K562 (cell line): ENCODE results near the gene OR2B2. TPM values are rescaled to one million over a fixed set of nuclear protein-coding genes. Genes with fewer than 3 reads are reported as not detected.

Source experiments
- FUS ChIP-seq: fragments of 200-400 bp; formaldehyde crosslinking; optimal IDR thresholded peaks from 2 replicates; pipeline ENCODE3; 2017; ENCODE audit warnings: low read depth, low read length
- GTF2A2 ChIP-seq: IDR thresholded peaks from 2 replicates; pipeline ENCODE4 v1.6.1; 2016; ENCODE audit warnings: mild to moderate bottlenecking, missing genetic modification characterization, missing compliant biosample characterization
- HNRNPL ChIP-seq: fragments of 200-400 bp; formaldehyde crosslinking; IDR thresholded peaks from 2 replicates; pipeline ENCODE4 v1.6.1; 2017; ENCODE audit warnings: low read depth, mild to moderate bottlenecking, low read length
- IRF1 ChIP-seq: sonication (generic); formaldehyde crosslinking; IDR thresholded peaks from 2 replicates; pipeline ENCODE4 v1.8.0; 2022; ENCODE audit warnings: missing genetic modification reagents, mild to moderate bottlenecking, borderline replicate concordance
- NRF1 ChIP-seq, 2 experiments: fragments of 450-650 bp; IDR thresholded peaks in 1 of 2; conservative IDR thresholded peaks in 1 of 2; 2 replicates each; pipeline ENCODE4 v1.6.1; 2014; ENCODE audit warnings: mild to moderate bottlenecking in 2 of 2
- POLR2AphosphoS2 ChIP-seq: IDR thresholded peaks from 2 replicates; pipeline ENCODE4 v1.6.1; 2012; ENCODE audit warnings: low read length, improper control_type of control experiment
- POLR2B ChIP-seq: fragments of 450-650 bp; IDR thresholded peaks from 2 replicates; pipeline ENCODE4 v1.6.1; 2018; ENCODE audit warnings: low read depth; ENCODE audit not compliant: partially characterized antibody
- POLR2H ChIP-seq: IDR thresholded peaks from 2 replicates; pipeline ENCODE4 v1.6.1; 2016; ENCODE audit warnings: missing genetic modification characterization, low read depth, mild to moderate bottlenecking, control low read depth, missing compliant biosample characterization, moderate library complexity
- SIN3A ChIP-seq, 2 experiments: fragments of 150-350 bp in 1 of 2; IDR thresholded peaks; 2 replicates each; pipeline ENCODE4 v1.6.1; 2011 to 2016; ENCODE audit warnings: borderline replicate concordance in 2 of 2, low read depth in 2 of 2, low read length in 2 of 2, mild to moderate bottlenecking in 2 of 2, moderate library complexity in 2 of 2; ENCODE audit not compliant: control insufficient read depth in 1 of 2
- SMAD1 ChIP-seq: fragments of 150-350 bp; IDR thresholded peaks from 2 replicates; pipeline ENCODE4 v1.6.1; 2014; ENCODE audit warnings: low read length, low read depth; ENCODE audit not compliant: partially characterized antibody
- SMARCA4 ChIP-seq: fragments of 450-650 bp; IDR thresholded peaks from 2 replicates; pipeline ENCODE4 v1.6.1; 2016
- ZNF431 ChIP-seq: sonication (generic); formaldehyde crosslinking; IDR thresholded peaks from 2 replicates; pipeline ENCODE4 v1.8.0; 2022; ENCODE audit warnings: mild to moderate bottlenecking, missing genetic modification reagents
- ZZZ3 ChIP-seq: fragments of 450-650 bp; IDR thresholded peaks from 2 replicates; pipeline ENCODE4 v1.6.1; 2016; ENCODE audit warnings: antibody characterized with exemption, mild to moderate bottlenecking, moderate library complexity
- polyA plus RNA-seq, 8 experiments: library from polyadenylated mRNA; depleted of rRNA in 4 of 8; stranded (reverse) in 5 of 8; unstranded in 3 of 8; fragments of >200 nt; fragmentation: Nextera tagmentation in 2 of 8; fragmentation: Illumina TruSeq in 1 of 8; extraction: Ambion mirVana in 2 of 8; extraction: Trizol in 1 of 8; gene quantifications; 2 replicates each; pipeline versions ENCODE4 v1.2.1 to v1.2.3, GENCODE V29; 2011 to 2014; ENCODE audit warnings: inconsistent platforms in 1 of 8, missing spikeins in 1 of 8
- total RNA-seq, 7 experiments: library from RNA; depleted of rRNA in 6 of 7; stranded (reverse); fragments of >200 nt in 6 of 7; fragmentation: Illumina TruSeq in 2 of 7; extraction: Trizol in 2 of 7; gene quantifications; 2 replicates each; pipeline versions ENCODE4 v1.2.1 to v1.2.3, GENCODE V29; 2011 to 2021; ENCODE audit warnings: low replicate concordance in 1 of 7
- TF ChIP-seq, protein P1 (sequence below): fragments of 250-450 bp; sonication (Bioruptor Pico); IDR thresholded peaks from 2 replicates; pipeline ENCODE4 v1.4.0; 2020
- TF ChIP-seq, protein P2 (sequence below): sonication (generic); formaldehyde crosslinking; IDR thresholded peaks from 2 replicates; pipeline ENCODE4 v1.8.1; 2023; ENCODE audit warnings: missing genetic modification reagents, mild to moderate bottlenecking, borderline replicate concordance

OR2B2 gene
- total and polyA plus RNA-seq, 9 of the 15 experiments (the other 6 are each of a cell fraction or from before 2014, with no cell fraction given) = 0.24 TPM; not detected in 8

- peak in 1 of 2 experiments; percentile 94 for TF ChIP-seq SIN3A (IDR thresholded peaks at IDR 0.05; ENCODE audit: borderline replicate concordance in 2 of 2, control insufficient read depth in 1 of 2, low read depth in 2 of 2, low read length in 2 of 2)
- TF ChIP-seq NRF1 (conservative IDR thresholded peaks at IDR 0.05 in 1 of 2, IDR thresholded peaks at IDR 0.05 in 1 of 2) = peak; percentile 89 to 91
- TF ChIP-seq POLR2B = peak; percentile 100
- no peak for TF ChIP-seq ZZZ3
- TF ChIP-seq, protein P1, sequence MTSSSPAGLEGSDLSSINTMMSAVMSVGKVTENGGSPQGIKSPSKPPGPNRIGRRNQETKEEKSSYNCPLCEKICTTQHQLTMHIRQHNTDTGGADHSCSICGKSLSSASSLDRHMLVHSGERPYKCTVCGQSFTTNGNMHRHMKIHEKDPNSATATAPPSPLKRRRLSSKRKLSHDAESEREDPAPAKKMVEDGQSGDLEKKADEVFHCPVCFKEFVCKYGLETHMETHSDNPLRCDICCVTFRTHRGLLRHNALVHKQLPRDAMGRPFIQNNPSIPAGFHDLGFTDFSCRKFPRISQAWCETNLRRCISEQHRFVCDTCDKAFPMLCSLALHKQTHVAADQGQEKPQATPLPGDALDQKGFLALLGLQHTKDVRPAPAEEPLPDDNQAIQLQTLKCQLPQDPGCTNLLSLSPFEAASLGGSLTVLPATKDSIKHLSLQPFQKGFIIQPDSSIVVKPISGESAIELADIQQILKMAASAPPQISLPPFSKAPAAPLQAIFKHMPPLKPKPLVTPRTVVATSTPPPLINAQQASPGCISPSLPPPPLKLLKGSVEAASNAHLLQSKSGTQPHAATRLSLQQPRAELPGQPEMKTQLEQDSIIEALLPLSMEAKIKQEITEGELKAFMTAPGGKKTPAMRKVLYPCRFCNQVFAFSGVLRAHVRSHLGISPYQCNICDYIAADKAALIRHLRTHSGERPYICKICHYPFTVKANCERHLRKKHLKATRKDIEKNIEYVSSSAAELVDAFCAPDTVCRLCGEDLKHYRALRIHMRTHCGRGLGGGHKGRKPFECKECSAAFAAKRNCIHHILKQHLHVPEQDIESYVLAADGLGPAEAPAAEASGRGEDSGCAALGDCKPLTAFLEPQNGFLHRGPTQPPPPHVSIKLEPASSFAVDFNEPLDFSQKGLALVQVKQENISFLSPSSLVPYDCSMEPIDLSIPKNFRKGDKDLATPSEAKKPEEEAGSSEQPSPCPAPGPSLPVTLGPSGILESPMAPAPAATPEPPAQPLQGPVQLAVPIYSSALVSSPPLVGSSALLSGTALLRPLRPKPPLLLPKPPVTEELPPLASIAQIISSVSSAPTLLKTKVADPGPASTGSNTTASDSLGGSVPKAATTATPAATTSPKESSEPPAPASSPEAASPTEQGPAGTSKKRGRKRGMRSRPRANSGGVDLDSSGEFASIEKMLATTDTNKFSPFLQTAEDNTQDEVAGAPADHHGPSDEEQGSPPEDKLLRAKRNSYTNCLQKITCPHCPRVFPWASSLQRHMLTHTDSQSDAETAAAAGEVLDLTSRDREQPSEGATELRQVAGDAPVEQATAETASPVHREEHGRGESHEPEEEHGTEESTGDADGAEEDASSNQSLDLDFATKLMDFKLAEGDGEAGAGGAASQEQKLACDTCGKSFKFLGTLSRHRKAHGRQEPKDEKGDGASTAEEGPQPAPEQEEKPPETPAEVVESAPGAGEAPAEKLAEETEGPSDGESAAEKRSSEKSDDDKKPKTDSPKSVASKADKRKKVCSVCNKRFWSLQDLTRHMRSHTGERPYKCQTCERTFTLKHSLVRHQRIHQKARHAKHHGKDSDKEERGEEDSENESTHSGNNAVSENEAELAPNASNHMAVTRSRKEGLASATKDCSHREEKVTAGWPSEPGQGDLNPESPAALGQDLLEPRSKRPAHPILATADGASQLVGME (CRISPR knock-in tag) = 0 out of 2 replicates have a peak, but pooled peaks have one; percentile 40
- TF ChIP-seq ZNF431 = peak; percentile 88
- no peak for TF ChIP-seq POLR2H (tag)
- peak; percentile 84 for TF ChIP-seq HNRNPL
- peak; percentile 98 for TF ChIP-seq POLR2AphosphoS2
- TF ChIP-seq SMARCA4 = no peak
- peak; percentile 62; the same call in 1 of the 2 replicates for TF ChIP-seq IRF1
- TF ChIP-seq, protein P2, sequence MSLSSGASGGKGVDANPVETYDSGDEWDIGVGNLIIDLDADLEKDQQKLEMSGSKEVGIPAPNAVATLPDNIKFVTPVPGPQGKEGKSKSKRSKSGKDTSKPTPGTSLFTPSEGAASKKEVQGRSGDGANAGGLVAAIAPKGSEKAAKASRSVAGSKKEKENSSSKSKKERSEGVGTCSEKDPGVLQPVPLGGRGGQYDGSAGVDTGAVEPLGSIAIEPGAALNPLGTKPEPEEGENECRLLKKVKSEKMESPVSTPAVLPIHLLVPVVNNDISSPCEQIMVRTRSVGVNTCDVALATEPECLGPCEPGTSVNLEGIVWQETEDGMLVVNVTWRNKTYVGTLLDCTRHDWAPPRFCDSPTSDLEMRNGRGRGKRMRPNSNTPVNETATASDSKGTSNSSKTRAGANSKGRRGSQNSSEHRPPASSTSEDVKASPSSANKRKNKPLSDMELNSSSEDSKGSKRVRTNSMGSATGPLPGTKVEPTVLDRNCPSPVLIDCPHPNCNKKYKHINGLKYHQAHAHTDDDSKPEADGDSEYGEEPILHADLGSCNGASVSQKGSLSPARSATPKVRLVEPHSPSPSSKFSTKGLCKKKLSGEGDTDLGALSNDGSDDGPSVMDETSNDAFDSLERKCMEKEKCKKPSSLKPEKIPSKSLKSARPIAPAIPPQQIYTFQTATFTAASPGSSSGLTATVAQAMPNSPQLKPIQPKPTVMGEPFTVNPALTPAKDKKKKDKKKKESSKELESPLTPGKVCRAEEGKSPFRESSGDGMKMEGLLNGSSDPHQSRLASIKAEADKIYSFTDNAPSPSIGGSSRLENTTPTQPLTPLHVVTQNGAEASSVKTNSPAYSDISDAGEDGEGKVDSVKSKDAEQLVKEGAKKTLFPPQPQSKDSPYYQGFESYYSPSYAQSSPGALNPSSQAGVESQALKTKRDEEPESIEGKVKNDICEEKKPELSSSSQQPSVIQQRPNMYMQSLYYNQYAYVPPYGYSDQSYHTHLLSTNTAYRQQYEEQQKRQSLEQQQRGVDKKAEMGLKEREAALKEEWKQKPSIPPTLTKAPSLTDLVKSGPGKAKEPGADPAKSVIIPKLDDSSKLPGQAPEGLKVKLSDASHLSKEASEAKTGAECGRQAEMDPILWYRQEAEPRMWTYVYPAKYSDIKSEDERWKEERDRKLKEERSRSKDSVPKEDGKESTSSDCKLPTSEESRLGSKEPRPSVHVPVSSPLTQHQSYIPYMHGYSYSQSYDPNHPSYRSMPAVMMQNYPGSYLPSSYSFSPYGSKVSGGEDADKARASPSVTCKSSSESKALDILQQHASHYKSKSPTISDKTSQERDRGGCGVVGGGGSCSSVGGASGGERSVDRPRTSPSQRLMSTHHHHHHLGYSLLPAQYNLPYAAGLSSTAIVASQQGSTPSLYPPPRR (CRISPR knock-in tag) = peak; percentile 77
- TF ChIP-seq FUS = no peak
- TF ChIP-seq SMAD1 = peak; percentile 98
- TF ChIP-seq GTF2A2 (tag) = peak; percentile 97
Measured at GRCh38 chr6:27893059-27893835, 18.9 kb downstream of the OR2B2 start (continued).
